Upper lobe of left lung (tissue), 6 donors: ENCODE results near the gene BRF1. TPM values are rescaled to one million over a fixed set of nuclear protein-coding genes. Genes with fewer than 3 reads are reported as not detected.
"Not testable (repeated sequence)": the region's sequence is repeated elsewhere in the genome, so short reads cannot be mapped to it uniquely, and the experiment has no call there.

Experiments
- ATAC-seq, 2 donors: fragments of 200-7000 bp; cut with Tn5 transposase; one replicate each; pipeline ENCODE4 v1.9.1; 2022; ENCODE audit warnings: mild to moderate bottlenecking in 2 of 2, moderate library complexity in 2 of 2; ENCODE audit not compliant: low FRiP score in 2 of 2
- DNase-seq, 2 donors: peaks; one replicate each; pipeline ENCODE4 v3.0.0-alpha.2; 2019 to 2020
- H3K27ac ChIP-seq, 4 donors: fragments of 200-600 bp; sonication (generic); one replicate each; pipeline ENCODE4 v1.5.1; 2016 to 2019
- H3K27me3 ChIP-seq, 4 donors: fragments of 200-600 bp; sonication (generic); one replicate each; pipeline ENCODE4 v1.5.1; 2017 to 2019
- H3K36me3 ChIP-seq, 4 donors: fragments of 200-600 bp; sonication (generic); one replicate each; pipeline ENCODE4 v1.5.1; 2016 to 2019
- H3K4me1 ChIP-seq, 4 donors: fragments of 200-600 bp; sonication (generic); one replicate each; pipeline ENCODE4 v1.5.1; 2018 to 2019
- H3K4me3 ChIP-seq, 4 donors: fragments of 200-600 bp; sonication (generic); one replicate each; pipeline ENCODE4 v1.5.1; 2017 to 2019; ENCODE audit warnings: mild to moderate bottlenecking in 2 of 4, moderate library complexity in 1 of 4
- H3K9me3 ChIP-seq, 4 donors: fragments of 200-600 bp; sonication (generic); one replicate each; pipeline ENCODE4 v1.5.1; 2018 to 2019
- EP300 ChIP-seq, 4 donors: sonication (generic); formaldehyde crosslinking; IDR thresholded peaks; one replicate each; pipeline ENCODE4 v1.5.1; 2017; ENCODE audit warnings: antibody characterized with exemption in 4 of 4, control low read depth in 2 of 4
- POLR2A ChIP-seq, 4 donors: fragments of 450-650 bp; IDR thresholded peaks; one replicate each; pipeline ENCODE4 v1.5.1; 2016 to 2017; ENCODE audit warnings: antibody characterized with exemption in 4 of 4, mild to moderate bottlenecking in 2 of 4
- POLR2AphosphoS5 ChIP-seq, 2 donors: sonication (generic); formaldehyde crosslinking; IDR thresholded peaks; one replicate each; pipeline ENCODE4 v1.5.1; 2017; ENCODE audit warnings: antibody characterized with exemption in 2 of 2
- WGBS, 2 donors: methylation state at CpG; one replicate each; pipeline ENCODE4 v1.1.5; 2017 to 2018; 5-methylcytosine and 5-hydroxymethylcytosine counted together
- total RNA-seq, 6 donors: library from RNA; depleted of rRNA in 4 of 6; stranded (reverse); fragments of >200 nt in 4 of 6; gene quantifications; one replicate each; pipeline versions ENCODE4 v1.1.0 to v1.2.1, GENCODE V29; 2016 to 2021
- TF ChIP-seq, protein P1 (sequence below), 6 experiments: fragments of 450-650 bp in 4 of 6; fragments of 200-600 bp in 2 of 6; sonication (generic) in 2 of 6; IDR thresholded peaks; one replicate each; pipeline ENCODE4 v1.5.1; 2016 to 2019; ENCODE audit warnings: antibody characterized with exemption in 6 of 6
- donor health status: DM: no; HTN: no; CAD: no; lungs with moderate emphysema.
- donor health status: DM: no; HTN: yes; CAD: no; lungs with severe emphysema.

Gene BRF1
- total RNA-seq, 6 donors from 2014 or later: 38.6 to 195 (median 52.7) TPM

DNA sequence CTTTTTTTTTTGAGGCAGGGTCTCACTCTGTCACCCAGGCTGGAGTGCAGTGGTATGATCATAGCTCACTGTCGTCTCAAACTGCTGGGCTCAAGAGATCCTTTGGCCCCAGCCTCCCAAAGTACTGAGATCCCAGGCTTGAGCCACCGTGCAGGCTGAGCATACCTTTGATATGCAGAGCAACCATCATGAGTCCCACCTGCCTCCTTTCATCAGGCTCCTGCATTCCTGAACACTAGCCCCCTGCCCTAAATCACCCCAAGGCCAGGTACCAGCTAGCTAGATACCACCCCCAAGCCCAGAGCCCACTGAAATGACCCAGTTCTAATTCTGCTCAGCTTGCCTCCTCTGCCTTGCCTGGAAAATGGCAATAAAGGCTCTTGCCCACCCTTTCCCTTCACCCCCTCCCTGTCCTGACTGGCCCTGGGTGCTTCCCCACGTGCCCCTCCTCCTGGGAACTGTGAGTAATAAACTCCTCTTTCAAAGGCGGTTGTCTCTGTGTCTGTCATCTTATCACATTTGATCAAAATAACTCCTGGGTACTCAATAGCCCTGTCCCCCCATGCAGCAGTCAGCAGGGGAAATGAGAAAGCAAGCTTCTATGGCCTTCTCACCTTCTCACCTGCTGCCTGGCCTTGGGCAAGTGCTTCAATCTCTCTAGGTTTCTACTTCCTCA is 6.4 kb upstream of the BRF1 start:
- Histone ChIP-seq H3K4me1 (peaks cover 0 to 5% (median 0%) of the 10 kb centered on the region in 4 donors), H3K4me3 (no peak overlapping the region), H3K9me3 (no peaks in the 10 kb centered on the region), H3K36me3 (no peaks in the 10 kb centered on the region), H3K27ac (no peak overlapping the region), H3K27me3 (no peaks in the 10 kb centered on the region)
- DNase-seq (no peak), ATAC-seq (no peak)
- TF ChIP-seq EP300 (IDR thresholded peaks at IDR 0.05) (no peak), POLR2AphosphoS5 (IDR thresholded peaks at IDR 0.05) (no peak)
- 82 to 86% methylated on average over 4 of the region's 4 CpGs for WGBS, 2 donors

DNA sequence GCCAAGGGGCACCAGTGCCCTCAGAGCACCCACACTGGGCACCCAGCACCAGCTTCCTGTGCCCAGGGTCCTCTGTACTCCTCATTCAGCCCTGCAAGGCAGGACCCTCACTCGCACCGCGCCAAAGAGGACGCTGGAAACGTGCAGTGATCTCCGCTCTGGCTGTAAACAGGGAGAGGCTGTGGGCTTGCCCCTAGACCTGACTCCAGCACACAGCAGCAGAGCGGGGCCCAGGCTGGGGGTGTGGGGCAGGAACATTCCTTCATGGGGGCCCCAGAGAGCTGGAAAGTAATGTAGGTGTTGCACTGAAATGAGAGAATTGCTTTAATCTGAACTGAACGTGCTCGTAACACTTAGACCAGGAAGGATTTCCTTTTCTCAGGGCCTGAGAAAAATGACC is 5.0 kb upstream of the BRF1 start:
- DNase-seq (no peak), ATAC-seq (no peak)
- H3K4me1 ChIP-seq: peaks cover 3 to 11% (median 6%) of the 10 kb centered on the region in 4 donors
- no peaks in the 10 kb centered on the region for H3K36me3 ChIP-seq
- no peak overlapping the region for H3K27ac ChIP-seq
- H3K4me3 ChIP-seq: no peak overlapping the region
- no peaks in the 10 kb centered on the region for H3K27me3 ChIP-seq
- WGBS, 2 donors: 77% methylated on average over 9 of the region's 9 CpGs
- TF ChIP-seq, protein P1, sequence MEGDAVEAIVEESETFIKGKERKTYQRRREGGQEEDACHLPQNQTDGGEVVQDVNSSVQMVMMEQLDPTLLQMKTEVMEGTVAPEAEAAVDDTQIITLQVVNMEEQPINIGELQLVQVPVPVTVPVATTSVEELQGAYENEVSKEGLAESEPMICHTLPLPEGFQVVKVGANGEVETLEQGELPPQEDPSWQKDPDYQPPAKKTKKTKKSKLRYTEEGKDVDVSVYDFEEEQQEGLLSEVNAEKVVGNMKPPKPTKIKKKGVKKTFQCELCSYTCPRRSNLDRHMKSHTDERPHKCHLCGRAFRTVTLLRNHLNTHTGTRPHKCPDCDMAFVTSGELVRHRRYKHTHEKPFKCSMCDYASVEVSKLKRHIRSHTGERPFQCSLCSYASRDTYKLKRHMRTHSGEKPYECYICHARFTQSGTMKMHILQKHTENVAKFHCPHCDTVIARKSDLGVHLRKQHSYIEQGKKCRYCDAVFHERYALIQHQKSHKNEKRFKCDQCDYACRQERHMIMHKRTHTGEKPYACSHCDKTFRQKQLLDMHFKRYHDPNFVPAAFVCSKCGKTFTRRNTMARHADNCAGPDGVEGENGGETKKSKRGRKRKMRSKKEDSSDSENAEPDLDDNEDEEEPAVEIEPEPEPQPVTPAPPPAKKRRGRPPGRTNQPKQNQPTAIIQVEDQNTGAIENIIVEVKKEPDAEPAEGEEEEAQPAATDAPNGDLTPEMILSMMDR (IDR thresholded peaks at IDR 0.05): no peak
- TF ChIP-seq POLR2A (IDR thresholded peaks at IDR 0.05): no peak
- TF ChIP-seq EP300 (IDR thresholded peaks at IDR 0.05): no peak
- TF ChIP-seq POLR2AphosphoS5 (IDR thresholded peaks at IDR 0.05): no peak
- H3K9me3 ChIP-seq: no peaks in the 10 kb centered on the region

DNA sequence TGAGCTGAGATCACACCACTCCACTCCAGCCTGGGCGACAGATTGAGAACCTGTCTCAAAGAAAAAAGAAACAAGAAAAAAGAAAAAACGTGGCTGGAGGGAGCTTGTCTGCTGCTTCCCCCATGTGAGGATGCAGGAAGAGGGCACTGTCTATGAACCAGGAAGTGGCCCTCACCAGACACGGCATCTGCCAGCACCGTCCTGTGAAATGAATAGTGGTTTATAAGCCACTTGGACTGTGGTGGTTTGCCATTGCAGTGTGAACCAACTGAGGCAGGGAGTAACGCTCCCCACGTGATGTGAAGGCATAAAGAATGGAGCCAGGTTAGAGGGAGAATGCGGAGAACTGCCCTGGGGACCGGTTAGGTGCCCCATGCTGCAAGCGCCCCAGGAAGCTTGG is 4.5 kb upstream of the BRF1 start:
- H3K36me3 ChIP-seq: no peaks in the 10 kb centered on the region
- H3K27ac ChIP-seq: no peak overlapping the region
- no peak overlapping the region for H3K4me3 ChIP-seq
- WGBS, 2 donors: 73 to 74% methylated on average over 9 of the region's 9 CpGs
- ATAC-seq: no peak
- TF ChIP-seq, protein P1 (IDR thresholded peaks at IDR 0.05): no peak
- TF ChIP-seq POLR2A (IDR thresholded peaks at IDR 0.05): no peak
- TF ChIP-seq EP300 (IDR thresholded peaks at IDR 0.05): no peak
- no peak for TF ChIP-seq POLR2AphosphoS5 (IDR thresholded peaks at IDR 0.05)
- peaks cover 3 to 11% (median 6%) of the 10 kb centered on the region in 4 donors for H3K4me1 ChIP-seq
- no peaks in the 10 kb centered on the region for H3K27me3 ChIP-seq
- H3K9me3 ChIP-seq: no peaks in the 10 kb centered on the region
- no peak for DNase-seq

DNA sequence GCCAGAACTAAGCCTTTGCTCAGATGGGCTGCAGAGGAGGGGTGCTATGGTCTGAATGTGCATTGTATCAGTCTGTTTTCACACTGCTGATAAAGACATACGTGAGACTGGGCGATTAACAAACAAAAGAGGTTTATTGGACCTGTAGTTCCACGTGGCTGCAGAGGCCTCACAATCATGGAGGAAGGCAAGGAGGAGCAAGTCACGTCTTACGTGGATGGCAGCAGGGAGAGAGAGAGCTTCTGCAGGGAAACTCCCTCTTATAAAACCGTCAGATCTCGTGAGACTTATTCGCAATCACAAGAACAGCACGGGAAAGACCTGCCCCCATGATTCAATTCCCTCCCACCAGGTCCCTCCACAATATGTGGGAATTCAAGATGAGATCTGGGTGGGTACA is 3.8 kb upstream of the BRF1 start:
- Histone ChIP-seq H3K9me3 (no peaks in the 10 kb centered on the region), H3K27me3 (no peaks in the 10 kb centered on the region), H3K4me3 (no peak overlapping the region), H3K27ac (no peak overlapping the region), H3K36me3 (no peaks in the 10 kb centered on the region), H3K4me1 (peaks cover 7 to 19% (median 13%) of the 10 kb centered on the region in 4 donors)
- 87 to 88% methylated on average over 9 of the region's 9 CpGs for WGBS, 2 donors
- TF ChIP-seq, protein P1 (IDR thresholded peaks at IDR 0.05): no peak
- TF ChIP-seq POLR2AphosphoS5 (IDR thresholded peaks at IDR 0.05) (no peak), POLR2A (IDR thresholded peaks at IDR 0.05) (no peak), EP300 (IDR thresholded peaks at IDR 0.05) (no peak)
- ATAC-seq: no peak
- no peak for DNase-seq

DNA sequence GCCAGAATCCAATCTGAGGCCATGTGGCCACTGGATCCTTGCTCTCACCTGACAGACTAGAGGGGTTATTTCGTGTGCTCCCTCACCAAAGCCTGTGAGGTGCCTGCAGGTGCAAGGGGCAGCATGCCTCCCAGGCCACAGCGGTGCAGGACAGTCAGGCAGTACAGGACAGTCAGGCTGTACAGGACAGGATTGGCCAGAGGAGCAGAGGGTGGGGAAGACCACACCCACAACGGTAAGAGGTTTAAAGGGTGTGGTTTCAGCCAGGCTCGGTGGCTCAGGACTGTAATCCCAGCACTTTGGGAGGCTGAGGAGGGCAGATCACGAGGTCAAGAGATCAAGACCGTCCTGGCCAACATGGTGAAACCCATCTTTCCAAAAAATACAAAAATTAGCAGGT is 3.1 kb upstream of the BRF1 start:
- no peak for DNase-seq
- no peak overlapping the region for H3K4me3 ChIP-seq

DNA sequence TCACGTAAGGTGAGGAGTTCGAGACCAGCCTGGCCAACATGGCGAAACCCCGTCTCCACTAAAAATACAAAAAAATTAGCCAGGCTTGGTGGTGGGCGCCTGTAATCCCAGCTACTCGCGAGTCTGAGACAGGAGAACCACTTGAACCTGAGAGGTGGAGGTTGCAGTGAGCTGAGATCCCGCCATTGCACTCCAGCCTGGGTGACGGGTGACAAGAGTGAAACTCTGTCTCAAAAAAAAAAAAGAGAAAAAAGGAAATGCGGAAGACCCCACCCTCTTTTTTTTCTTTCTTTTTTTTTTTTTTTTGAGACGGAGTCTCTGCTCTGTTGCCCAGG is 1.1 kb upstream of the BRF1 start:
- WGBS, 2 donors: 69 to 89% methylated on average over 11 of the region's 11 CpGs
- not testable (repeated sequence) for H3K27me3 ChIP-seq, H3K36me3 ChIP-seq, ATAC-seq, DNase-seq, H3K9me3 ChIP-seq
- Histone ChIP-seq H3K4me3 (peak overlapping the region in 3 of 4 donors; percentile 77 to 86 (median 86)), H3K27ac (peak overlapping the region; percentile 89 to 99 (median 93)), H3K4me1 (peaks cover 15 to 34% (median 22%) of the 10 kb centered on the region in 4 donors)

More for the DNA sequence above, 3.1 kb upstream of the BRF1 start:
- Histone ChIP-seq H3K4me1 (peaks cover 13 to 25% (median 19%) of the 10 kb centered on the region in 4 donors), H3K36me3 (no peaks in the 10 kb centered on the region), H3K9me3 (no peaks in the 10 kb centered on the region), H3K27me3 (no peaks in the 10 kb centered on the region), H3K27ac (no peak overlapping the region)
- no peak for ATAC-seq
- WGBS, 2 donors: 62 to 96% methylated on average over 3 to 5 of the region's 6 CpGs
- TF ChIP-seq EP300 (IDR thresholded peaks at IDR 0.05) (no peak), POLR2A (IDR thresholded peaks at IDR 0.05) (no peak), POLR2AphosphoS5 (IDR thresholded peaks at IDR 0.05) (no peak)
- TF ChIP-seq, protein P1 (IDR thresholded peaks at IDR 0.05): no peak
